ENCODE results near the gene CUX1. TPM values are rescaled to one million over a fixed set of nuclear protein-coding genes. Genes with fewer than 3 reads are reported as not detected.
A peak's percentile ranks its signal among the peaks of the same experiment; 100 is the strongest.

CUX1 gene
- total RNA-seq, 1 experiment from 2014 or later = 116 TPM

- ChIA-PET CTCF (interaction anchor here (0.6 to 1.4 kb wide), 4 partner anchors 107 to 114 kb away, joined by 3 to 9 read pairs (median 4); no protein-coding TSS in a partner anchor), POLR2A (interaction anchor here (0.6 kb wide), 1 partner anchor 113 kb away, joined by 4 read pairs; no protein-coding TSS in a partner anchor)
- intact Hi-C loops (cut with micrococcal nuclease; ENCODE audit: unreplicated experiment) = loop anchor here (1.0 to 10.0 kb wide), 2 partner anchors 111 to 175 kb away; no protein-coding TSS in a partner anchor
- Histone ChIP-seq H3K27me3 (replicated peaks; ENCODE audit: control insufficient read depth, insufficient read depth, low read length) (no peaks in the 10 kb centered on the region), H3K9me3 (no peaks in the 10 kb centered on the region), H3K4me1 (no peaks in the 10 kb centered on the region), H3K4me3 (ENCODE audit: low read depth, low read length) (no peak overlapping the region), H3K36me3 (ENCODE audit: control insufficient read depth, insufficient read depth, low read length) (no peaks in the 10 kb centered on the region)
- no peaks in the 10 kb centered on the region for H3K27me3 Mint-ChIP-seq (ENCODE audit: insufficient read depth, unreplicated experiment)
- H3K4me3 Mint-ChIP-seq (ENCODE audit: unreplicated experiment) = no peak overlapping the region
- H3K36me3 Mint-ChIP-seq (ENCODE audit: insufficient read depth, unreplicated experiment) = peaks cover 8% of the 10 kb centered on the region
- peak; percentile 92 to 96 for TF ChIP-seq CTCF (IDR thresholded peaks at IDR 0.05; ENCODE audit: insufficient read depth in 1 of 2, low read depth in 1 of 2, low read length in 1 of 2, severe bottlenecking in 1 of 2, unreplicated experiment in 1 of 2)
- H3K4me1 Mint-ChIP-seq (ENCODE audit: low read depth, unreplicated experiment) = peaks cover 1% of the 10 kb centered on the region
- H3K27ac Mint-ChIP-seq (ENCODE audit: unreplicated experiment) = no peak overlapping the region
- BruUV-seq (replicated peaks) = no TSS peak
- peak; percentile 73 to 79 for DNase-seq
- H3K9me3 Mint-ChIP-seq (ENCODE audit: unreplicated experiment) = no peaks in the 10 kb centered on the region
These were observed 462.3 kb downstream of the CUX1 start for GRCh38 chr7:102279537-102280400.

- no peaks in the 10 kb centered on the region for H3K27me3 ChIP-seq (replicated peaks; ENCODE audit: control insufficient read depth, insufficient read depth, low read length)
- CTCF ChIA-PET = interaction anchor here (1.4 kb wide), 1 partner anchor 113 kb away, joined by 4 read pairs; no protein-coding TSS in a partner anchor
- POLR2A ChIA-PET = no interaction called here
- no peaks in the 10 kb centered on the region for H3K9me3 ChIP-seq
- no peak overlapping the region for H3K4me3 ChIP-seq (ENCODE audit: low read depth, low read length)
- H3K4me1 Mint-ChIP-seq (ENCODE audit: low read depth, unreplicated experiment) = peaks cover 7% of the 10 kb centered on the region
- H3K4me3 Mint-ChIP-seq (ENCODE audit: unreplicated experiment) = no peak overlapping the region
- no peak overlapping the region for H3K27ac Mint-ChIP-seq (ENCODE audit: unreplicated experiment)
- no TSS peak for BruUV-seq (replicated peaks)
- no peaks in the 10 kb centered on the region for H3K36me3 ChIP-seq (ENCODE audit: control insufficient read depth, insufficient read depth, low read length)
- no peaks in the 10 kb centered on the region for H3K27me3 Mint-ChIP-seq (ENCODE audit: insufficient read depth, unreplicated experiment)
- intact Hi-C loops (cut with micrococcal nuclease; ENCODE audit: unreplicated experiment) = loop anchor here (10.0 kb wide), 1 partner anchor 174 kb away; no protein-coding TSS in a partner anchor
- peaks cover 8% of the 10 kb centered on the region for H3K36me3 Mint-ChIP-seq (ENCODE audit: insufficient read depth, unreplicated experiment)
- DNase-seq = no peak
- H3K9me3 Mint-ChIP-seq (ENCODE audit: unreplicated experiment) = no peaks in the 10 kb centered on the region
- H3K4me1 ChIP-seq = no peaks in the 10 kb centered on the region
- TF ChIP-seq CTCF (IDR thresholded peaks at IDR 0.05; ENCODE audit: insufficient read depth in 1 of 2, low read depth in 1 of 2, low read length in 1 of 2, severe bottlenecking in 1 of 2, unreplicated experiment in 1 of 2) = no peak
These were observed 463.1 kb downstream of the CUX1 start for GRCh38 chr7:102280521-102280920.

GRCh38 chr7:102281785-102282184 is 464.4 kb downstream of the CUX1 start:
- Mint-ChIP-seq H3K27me3 (ENCODE audit: insufficient read depth, unreplicated experiment) (no peaks in the 10 kb centered on the region), H3K27ac (ENCODE audit: unreplicated experiment) (no peak overlapping the region), H3K36me3 (ENCODE audit: insufficient read depth, unreplicated experiment) (peaks cover 8% of the 10 kb centered on the region), H3K4me3 (ENCODE audit: unreplicated experiment) (no peak overlapping the region), H3K9me3 (ENCODE audit: unreplicated experiment) (no peaks in the 10 kb centered on the region), H3K4me1 (ENCODE audit: low read depth, unreplicated experiment) (peaks cover 7% of the 10 kb centered on the region)
- H3K9me3 ChIP-seq = no peaks in the 10 kb centered on the region
- TF ChIP-seq CTCF (IDR thresholded peaks at IDR 0.05; ENCODE audit: insufficient read depth in 1 of 2, low read depth in 1 of 2, low read length in 1 of 2, severe bottlenecking in 1 of 2, unreplicated experiment in 1 of 2) = no peak
- CTCF ChIA-PET = no interaction called here
- POLR2A ChIA-PET = no interaction called here
- no peak for DNase-seq
- H3K36me3 ChIP-seq (ENCODE audit: control insufficient read depth, insufficient read depth, low read length) = no peaks in the 10 kb centered on the region
- no TSS peak for BruUV-seq (replicated peaks)
- no peaks in the 10 kb centered on the region for H3K27me3 ChIP-seq (replicated peaks; ENCODE audit: control insufficient read depth, insufficient read depth, low read length)
- 0 out of 2 replicates have a peak, but pooled peaks cover 3% of the 10 kb centered on the region for H3K4me1 ChIP-seq
- H3K4me3 ChIP-seq (ENCODE audit: low read depth, low read length) = no peak overlapping the region
- intact Hi-C loops (cut with micrococcal nuclease; ENCODE audit: unreplicated experiment) = loop anchor here (10.0 kb wide), 1 partner anchor 173 kb away; no protein-coding TSS in a partner anchor

Measured in Caco-2 (cell line).